ENCODE results near the gene KRTAP4-9. TPM values are rescaled to one million over a fixed set of nuclear protein-coding genes. Genes with fewer than 3 reads are reported as not detected.
"Not testable (repeated sequence)": the region's sequence is repeated elsewhere in the genome, so short reads cannot be mapped to it uniquely, and the experiment has no call there.

Gene KRTAP4-9
- total RNA-seq (2014; rRNA removed; shearing (Covaris generic)) = not detected in 2 replicates

DNA sequence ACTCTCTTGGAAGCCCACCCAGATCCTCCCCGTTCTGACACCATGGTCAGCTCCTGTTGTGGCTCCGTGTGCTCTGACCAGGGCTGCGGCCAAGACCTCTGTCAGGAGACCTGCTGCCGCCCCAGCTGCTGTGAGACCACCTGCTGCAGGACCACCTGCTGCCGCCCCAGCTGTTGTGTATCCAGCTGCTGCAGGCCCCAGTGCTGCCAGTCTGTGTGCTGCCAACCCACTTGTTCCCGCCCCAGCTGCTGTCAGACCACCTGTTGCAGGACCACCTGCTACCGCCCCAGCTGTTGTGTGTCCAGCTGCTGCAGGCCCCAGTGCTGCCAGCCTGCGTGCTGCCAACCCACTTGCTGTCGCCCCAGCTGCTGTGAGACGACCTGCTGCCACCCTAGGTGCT is at the start of gene KRTAP4-9:
TSS of gene KRTAP4-9 (plus strand) at position 43 of the 400 bp plus-strand sequence. CDS start at position 43, 0 bp downstream.
- DNase-seq (ENCODE audit: low read depth) = not testable (repeated sequence)

DNA sequence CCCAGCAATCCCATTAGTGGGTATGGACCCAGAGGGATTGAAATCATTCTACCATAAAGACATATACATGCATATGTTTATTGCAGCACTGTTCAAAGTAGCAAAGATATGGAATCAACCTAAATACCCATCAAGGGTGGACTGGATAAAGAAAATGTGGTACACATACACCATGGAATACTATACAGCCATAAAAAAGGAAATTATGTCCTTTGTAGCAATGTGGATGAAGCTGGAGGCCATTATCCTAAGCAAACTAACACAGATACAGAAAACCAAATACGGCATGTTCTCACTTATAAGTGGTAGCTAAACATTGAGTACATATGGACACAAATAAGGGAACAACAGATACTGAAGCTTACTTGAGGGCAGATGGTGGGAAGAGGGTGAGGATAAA is 47.6 kb upstream of the KRTAP4-9 start:
- no peak for DNase-seq (ENCODE audit: low read depth)

DNA sequence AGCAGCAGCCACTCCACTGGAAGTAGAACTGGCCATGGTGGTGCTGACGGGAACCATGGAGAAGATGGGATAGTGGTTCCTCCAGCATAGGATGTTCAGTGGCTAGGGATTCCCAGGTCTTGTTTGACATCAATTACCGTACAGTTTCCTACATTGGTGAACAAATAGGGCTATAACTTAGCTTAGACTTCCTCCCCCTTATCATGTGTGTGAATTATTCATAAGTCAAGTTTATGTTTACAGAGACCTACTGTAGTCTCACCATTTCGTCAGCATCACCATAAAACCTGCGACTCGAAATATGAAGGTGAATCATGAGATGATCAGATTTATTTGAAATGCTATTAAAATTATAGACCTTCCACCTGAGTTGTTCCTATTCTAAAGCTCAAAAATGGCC is 46.4 kb upstream of the KRTAP4-9 start:
- DNase-seq (ENCODE audit: low read depth) = no peak

DNA sequence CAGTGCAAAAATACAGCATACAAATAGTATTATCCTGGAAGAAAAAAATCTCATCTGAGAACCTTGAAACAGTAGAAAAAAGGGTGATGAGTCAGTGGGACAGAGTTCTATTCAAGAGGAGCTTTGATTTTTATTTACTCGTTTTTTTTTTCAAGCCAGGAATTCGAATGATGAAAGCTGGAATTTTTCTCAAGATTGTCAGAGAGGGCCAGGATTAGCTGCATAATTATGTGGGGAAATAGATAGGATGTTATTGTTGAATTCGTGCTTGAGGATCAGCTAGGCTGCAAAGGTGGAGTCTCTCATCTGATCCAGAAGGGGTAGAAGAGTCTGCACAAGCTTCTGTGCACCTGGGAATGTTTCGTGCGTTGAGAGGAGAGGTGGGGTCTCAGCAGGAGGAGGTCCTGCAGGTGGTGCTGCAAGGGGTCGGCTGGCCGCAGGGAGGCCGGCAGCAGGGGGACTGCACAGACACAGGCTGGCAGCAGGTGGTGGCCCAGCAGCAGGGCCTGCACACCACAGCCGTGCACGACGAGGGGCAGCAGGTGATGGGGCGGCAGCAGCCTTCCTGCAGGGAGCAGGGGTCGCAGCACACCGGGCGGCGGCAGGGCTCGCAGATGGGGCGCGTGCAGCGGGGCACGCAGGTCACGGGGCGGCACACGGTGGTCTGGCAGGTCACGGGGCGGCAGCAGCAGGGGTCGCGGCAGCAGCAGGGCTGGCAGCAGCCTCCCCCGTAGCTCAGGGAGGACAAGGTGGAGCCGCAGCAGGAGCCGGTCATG is 45.7 kb upstream of the KRTAP4-9 start:
- DNase-seq (ENCODE audit: low read depth) = peak; percentile 81

DNA sequence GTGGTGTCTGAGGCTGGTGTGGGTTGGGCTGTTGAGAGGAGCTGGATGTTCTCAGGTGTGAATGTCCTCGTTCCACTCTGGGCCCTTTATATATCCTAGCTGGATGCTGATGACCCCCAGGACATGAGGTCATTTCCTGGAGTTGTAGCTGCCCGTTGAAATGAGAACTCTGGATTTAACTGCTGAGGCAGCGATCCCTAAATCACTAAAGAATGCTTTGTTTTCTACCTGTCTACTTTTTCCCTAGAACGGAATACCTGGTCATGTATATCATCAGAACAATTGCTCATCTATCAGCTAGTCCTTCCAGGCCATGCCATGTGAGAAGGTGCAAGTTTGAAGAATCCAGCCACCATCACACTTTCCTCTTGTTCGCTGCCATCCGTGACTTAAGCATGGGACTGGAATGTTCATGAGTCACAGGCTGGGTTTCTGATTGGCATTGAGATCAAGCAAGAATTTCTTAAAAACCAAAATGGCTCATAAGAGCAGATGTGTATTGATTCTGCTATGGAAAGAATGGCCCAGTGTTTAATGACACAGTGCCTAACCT is 45.1 kb upstream of the KRTAP4-9 start, which contains the start of gene KRTAP2-3:
TSS of gene KRTAP2-3 (minus strand) at position 63 of the 553 bp plus-strand sequence. CDS start 64 bp downstream, outside the sequence.
- peak; percentile 93 for DNase-seq (ENCODE audit: low read depth)

DNA sequence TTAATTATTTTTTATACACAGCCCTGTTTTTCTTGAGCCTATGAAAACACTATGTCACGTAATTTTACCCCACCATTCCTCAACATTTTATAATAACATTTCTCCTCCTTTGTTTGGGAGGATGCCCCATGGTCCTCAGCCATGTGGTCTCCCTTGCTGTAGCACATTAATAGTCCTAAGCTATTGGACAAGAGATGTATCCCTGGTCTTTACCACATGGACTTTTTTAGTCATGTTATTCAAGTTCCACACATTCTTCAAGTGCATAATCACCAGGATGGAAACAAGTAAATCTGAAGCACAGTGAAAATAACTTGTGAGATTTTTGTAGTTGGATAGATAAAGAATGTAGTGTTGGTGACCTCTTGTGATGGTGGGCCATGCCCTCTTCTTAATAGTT is 43.2 kb upstream of the KRTAP4-9 start:
- DNase-seq (ENCODE audit: low read depth) = peak; percentile 88

DNA sequence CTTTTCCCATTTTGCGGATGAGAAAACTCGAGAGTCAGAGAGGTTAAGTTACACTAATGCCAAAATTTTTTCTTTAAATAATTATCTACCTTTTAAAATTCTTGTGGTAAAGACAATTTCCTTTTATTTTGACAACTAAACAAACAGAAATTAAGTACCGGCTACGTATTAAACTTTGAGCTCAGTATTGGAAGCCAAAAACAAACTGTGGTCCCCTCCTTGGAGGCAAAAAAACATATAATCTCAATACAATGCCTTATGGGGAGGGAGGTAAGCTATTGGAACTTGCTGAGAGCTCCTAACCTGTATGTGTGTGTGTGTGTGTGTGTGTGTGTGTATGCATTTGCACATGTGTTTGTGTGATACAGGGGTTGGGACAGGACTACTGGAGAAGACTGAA is 41.7 kb upstream of the KRTAP4-9 start:
- DNase-seq (ENCODE audit: low read depth) = no peak

DNA sequence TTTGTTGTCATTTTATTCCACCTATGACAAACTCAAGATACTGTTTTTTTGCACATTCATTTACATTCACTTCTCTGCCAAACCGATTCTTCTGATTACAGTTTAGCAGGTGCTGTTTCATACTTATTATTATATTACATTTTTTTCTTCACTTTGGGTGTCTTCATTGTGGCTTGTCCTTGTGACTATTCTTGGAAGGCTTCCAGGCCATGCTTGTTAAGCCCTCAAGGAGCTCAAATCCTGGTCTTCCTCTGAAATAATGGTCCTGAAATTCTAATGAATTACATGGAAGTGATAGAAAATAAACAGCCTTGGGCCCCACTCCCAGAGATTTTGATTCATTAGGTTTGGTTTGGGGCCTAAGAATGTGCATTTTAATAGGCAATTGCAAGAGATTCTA is 40.9 kb upstream of the KRTAP4-9 start:
- DNase-seq (ENCODE audit: low read depth) = no peak

DNA sequence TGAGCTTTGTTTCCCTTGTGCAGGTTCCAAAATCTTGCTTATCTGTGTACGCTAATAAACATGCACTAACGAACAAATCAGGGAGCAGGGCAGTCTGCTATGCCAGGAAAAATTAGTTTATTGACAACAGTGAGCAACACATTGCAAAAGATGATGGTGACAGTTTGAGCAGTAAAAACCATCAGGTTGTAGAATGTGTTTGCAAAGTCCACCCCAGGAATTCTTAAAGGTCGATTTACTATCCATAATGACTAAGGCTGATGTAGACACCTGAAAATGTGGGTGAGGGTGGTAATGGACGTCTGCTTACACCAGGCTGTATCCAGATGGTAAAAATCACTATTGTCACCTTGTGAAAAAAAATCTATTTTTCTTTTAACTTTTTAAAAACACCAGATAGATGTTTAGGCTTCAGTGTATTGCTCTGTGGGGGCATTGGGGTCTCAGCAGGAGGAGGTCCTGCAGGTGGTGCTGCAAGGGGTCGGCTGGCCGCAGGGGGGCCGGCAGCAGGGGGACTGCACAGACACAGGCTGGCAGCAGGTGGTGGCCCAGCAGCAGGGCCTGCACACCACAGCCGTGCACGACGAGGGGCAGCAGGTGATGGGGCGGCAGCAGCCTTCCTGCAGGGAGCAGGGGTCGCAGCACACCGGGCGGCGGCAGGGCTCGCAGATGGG is 40.0 kb upstream of the KRTAP4-9 start:
- not testable (repeated sequence) for DNase-seq (ENCODE audit: low read depth)

DNA sequence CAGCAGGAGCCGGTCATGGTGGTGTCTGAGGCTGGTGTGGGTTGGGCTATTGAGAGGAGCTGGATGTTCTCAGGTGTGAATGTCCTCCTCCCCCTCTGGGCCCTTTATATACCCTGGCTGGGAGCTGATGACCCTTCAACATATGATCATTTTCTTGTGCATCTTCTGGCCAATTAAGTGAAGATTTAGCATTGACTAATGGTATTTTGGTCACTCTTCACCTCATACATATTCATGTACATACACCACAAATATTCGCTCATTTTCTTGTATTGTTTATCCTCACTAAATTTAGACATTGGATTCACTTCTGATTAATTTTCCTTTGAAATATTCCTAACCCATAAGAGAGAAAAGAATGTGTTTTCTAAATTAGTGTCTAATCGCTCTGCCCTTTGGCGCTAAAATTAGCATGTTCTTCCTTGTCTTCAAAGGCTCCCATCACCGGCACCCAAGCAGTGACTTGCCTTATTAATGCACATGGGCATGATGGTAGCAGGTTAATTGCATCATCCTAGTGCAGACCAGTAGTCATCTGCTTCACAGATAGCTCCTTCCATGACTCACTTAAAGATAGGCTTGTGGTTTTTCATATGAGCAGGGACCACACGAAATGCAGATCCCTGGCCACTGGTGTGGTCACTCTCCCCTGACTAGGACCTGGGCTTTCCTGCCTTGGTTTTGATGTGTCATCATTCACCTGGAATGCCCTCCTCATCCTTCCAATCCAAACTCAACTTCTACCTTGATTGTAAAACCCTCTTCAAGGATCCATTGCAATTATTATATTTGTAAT is 39.2 kb upstream of the KRTAP4-9 start, which contains the start of gene KRTAP2-4:
TSS of gene KRTAP2-4 (minus strand) at position 51 of the 796 bp plus-strand sequence. CDS start at position 17, 34 bp downstream.
- peak; percentile 96 for DNase-seq (ENCODE audit: low read depth)

DNA sequence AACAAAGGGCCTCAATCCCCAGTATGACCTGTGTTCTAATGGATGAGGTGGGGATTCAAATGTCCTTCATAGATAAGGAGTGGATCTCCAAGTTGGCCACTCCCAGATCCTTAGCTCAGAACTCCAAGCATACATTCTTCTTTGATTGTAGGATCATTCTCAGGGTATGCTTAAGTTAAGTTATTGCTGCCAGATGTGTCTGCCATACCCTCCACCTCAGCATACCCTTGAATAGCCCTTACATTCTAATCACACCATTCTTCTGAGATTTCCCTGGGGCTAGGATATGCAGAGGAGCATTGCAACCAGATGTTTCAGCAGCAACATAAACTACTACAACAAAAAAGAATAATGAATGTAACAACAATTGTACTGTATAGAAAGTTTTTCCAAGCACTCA is 37.9 kb upstream of the KRTAP4-9 start:
- DNase-seq (ENCODE audit: low read depth) = peak; percentile 86

DNA sequence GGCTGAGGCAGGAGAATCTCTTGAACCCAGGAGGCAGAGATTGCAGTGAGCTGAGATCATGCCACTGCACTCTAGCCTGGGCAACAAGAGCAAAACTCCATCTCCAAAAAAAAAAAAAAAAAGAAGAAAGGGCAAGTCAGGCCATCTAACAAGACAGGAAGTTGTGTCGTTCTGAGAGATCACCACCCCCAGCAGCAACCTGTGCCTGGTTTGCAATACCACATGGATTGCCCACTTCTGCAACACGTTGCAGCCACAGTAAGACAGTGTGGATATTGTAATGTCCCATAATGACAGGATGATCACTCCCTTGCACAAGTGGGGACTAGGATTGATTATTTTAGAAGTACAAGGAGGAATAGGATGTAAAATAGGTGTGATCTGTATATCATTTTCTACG is 36.2 kb upstream of the KRTAP4-9 start:
- no peak for DNase-seq (ENCODE audit: low read depth)

DNA sequence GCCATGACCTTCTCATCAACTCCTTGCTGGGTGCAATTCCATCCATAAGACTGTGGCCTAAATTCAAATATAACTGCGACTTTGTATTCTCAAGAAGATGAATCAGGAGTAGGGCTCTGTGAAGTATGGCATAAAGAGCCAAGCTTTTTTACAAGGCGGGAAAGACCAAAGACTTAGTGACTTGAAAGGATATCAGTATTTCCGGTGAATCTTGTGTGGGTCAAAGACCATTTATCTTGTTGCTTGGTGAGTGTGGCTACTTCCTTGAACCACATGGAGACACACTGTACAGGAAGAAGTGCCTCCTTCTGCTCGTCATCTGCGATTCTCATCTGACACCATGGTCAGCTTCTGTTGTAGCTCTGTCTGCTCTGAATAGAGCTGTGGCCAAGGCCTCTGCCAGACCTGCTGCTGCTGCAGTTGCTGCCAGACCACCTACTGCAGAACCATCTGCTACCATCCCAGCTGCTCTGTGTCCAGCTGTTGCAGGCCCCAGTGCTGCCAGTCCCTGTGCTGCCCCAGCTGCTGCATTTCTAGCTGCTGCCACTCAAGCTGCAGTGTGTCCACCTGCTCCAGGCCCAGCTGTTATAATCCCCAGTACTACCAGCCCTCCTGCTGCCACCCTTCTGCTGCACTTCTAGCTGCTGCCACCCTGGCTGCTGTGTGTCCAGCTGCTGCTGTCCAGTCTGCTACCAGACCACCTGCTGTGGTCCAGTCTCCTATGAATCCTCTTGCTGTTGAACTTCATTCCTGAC is 33.4 kb upstream of the KRTAP4-9 start:
- no peak for DNase-seq (ENCODE audit: low read depth)

DNA sequence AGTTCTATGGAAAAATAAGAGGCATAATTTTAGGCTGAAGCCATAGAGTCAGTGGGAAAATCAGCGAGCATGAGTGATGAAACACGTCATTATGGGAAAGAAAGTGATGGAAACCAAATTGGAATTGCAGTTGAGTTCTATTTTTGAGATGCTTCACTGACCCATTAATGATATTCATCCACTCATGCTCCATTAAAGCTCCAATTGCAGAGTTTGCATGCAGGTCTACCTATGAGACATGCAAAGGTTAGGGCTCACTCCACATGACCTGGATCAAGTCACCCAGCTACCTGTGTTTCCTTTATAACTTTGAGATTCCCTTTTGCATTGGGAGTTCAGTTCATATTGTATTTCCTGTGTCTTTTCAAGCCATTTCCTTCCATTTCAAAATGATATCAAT is 31.5 kb upstream of the KRTAP4-9 start:
- no peak for DNase-seq (ENCODE audit: low read depth)

DNA sequence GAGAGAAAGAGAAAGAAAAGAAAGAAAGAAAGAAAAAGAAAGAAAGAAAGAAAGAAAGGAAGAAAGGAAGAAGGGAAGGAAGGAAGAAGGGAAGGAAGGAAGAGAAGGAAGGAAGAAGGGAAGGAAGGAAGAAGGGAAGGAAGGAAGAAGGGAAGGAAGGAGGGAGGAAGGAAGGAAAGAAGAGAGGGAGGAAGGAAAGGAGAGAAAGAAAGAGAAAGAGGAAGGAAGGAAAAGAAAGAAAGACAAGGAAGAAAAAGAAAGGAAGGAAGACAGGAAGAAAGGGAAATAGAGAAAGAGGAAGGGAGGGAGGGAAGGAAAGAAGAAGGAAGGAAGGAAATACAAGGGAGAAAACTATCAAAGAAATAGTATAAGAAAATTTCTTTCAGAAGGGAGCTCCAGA is 28.4 kb upstream of the KRTAP4-9 start:
- no peak for DNase-seq (ENCODE audit: low read depth)

DNA sequence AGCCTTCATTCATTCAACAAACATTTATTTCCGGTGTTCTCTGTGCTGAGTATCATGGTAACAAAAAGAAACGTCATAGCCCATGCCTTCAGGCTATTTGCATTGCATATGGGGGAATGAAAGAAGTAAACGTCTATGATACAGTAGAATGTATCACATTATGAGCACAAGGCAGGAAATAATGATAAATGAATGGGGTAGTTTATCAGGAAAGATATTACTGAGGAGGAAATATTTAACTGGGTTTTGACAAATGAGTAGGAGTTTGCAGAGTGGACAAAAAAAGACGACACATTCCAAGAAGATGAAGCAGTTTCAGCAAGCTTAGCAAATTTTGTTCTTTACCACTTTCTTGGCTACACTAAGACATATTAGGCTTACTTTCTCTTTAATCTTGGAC is 22.6 kb upstream of the KRTAP4-9 start:
- DNase-seq (ENCODE audit: low read depth) = peak; percentile 70

DNA sequence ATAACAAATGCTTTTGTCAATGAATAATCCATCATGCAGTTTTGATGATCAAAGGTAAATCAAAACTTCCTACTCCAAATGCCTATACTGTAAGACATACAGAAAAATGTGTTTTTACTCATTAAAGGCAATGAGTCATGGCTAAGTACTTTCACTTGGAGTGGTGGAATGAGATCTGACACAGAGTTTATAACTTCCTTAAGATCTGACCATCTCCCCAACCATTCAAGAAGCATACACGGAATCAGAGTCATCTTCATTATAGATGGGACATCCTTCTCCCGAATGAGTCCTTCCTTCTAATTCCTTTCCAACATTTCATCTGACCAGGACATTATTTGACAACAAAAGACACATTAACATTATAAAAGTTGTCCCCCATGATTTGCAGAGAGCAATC is 21.8 kb upstream of the KRTAP4-9 start:
- DNase-seq (ENCODE audit: low read depth) = peak; percentile 61

DNA sequence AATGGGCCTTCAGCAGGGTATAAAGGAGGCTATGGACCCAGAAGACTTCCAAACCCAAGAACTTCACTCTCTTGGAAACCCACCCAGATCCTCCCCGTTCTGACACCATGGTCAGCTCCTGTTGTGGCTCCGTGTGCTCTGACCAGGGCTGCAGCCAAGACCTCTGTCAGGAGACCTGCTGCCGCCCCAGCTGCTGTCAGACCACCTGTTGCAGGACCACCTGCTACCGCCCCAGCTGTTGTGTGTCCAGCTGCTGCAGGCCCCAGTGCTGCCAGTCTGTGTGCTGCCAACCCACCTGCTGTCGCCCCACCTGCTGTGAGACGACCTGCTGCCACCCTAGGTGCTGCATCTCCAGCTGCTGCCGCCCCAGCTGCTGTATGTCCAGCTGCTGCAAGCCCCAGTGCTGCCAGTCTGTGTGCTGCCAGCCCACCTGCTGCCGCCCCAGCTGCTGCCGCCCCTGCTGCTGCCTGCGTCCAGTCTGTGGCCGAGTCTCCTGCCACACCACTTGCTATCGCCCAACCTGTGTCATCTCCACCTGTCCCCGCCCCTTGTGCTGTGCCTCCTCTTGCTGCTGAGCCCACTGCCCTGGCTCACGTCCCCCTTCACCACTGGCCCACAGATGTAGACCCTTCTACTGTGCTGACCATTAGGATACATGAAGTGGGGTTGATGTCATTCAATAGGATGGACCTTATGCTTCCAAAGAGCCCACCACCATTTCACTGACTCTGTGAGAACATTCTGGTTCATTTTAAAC is 20.9 kb upstream of the KRTAP4-9 start, which contains the start of gene KRTAP4-7:
TSS of gene KRTAP4-7 (plus strand) at position 51 of the 757 bp plus-strand sequence. CDS start at position 108, 57 bp downstream.
- DNase-seq (ENCODE audit: low read depth) = not testable (repeated sequence)

DNA sequence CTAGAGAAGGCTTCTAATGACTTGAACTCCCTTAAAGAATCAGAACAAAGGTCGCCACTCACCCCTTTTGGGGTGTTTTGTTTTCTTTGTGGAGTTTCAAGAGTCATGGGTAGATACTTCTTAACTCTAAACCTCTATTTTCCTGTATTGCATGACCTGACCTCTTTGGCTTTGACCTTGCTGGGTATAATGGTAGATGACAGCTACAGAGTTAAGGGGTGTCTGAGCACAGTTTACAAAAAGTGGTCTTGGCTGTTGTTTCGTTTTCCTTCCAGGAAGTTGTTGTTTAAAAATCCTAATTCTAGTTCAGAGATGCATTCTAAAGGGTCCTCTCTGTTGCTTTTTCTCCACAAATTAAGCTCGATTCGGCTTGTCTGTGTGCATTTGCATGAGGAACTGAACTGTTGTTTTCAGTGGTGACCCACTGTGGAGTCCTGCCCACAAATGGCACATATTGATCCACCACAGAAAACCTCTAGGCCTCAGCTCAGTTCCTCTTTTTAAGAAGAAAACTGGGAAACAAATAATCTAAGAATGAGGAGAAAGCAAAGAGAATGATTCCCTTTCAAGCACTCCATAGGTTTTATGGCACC is 16.3 kb upstream of the KRTAP4-9 start:
- DNase-seq (ENCODE audit: low read depth) = not testable (repeated sequence)

DNA sequence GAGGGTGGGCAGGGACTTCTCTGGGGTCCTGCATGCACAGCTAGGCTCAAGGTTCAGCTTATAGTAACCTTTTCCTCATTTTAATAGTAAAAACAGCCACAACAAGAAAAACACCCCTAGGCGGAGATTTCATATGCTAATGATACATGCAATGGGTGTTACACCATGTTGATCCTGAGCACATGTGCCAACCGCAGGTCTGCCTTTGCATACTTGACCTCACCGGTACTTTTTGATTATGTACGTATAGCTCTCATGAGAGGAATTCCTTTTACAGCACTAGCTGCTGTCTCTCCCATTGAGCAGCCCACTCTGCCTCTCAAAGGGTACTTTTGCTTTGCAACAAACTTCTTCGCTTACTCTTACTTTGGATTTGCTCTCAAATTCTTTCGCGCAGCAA is 9.1 kb upstream of the KRTAP4-9 start:
- DNase-seq (ENCODE audit: low read depth) = no peak
